Adrenal gland (tissue), 12 donors: Measurements from ENCODE around the gene RTTN. TPM values are rescaled to one million over a fixed set of nuclear protein-coding genes. Genes with fewer than 3 reads are reported as not detected.

Source experiments
- DNase-seq, 7 donors: peaks; one replicate each; pipeline ENCODE4 v3.0.0-alpha.2; 2019 to 2020
- H3K27ac ChIP-seq, 5 donors: fragments of 200-600 bp; sonication (generic) in 4 of 5; 1 replicate in 3 of 5; 2 replicates in 2 of 5; pipeline versions ENCODE4 v1.5.1 to v1.8.0; 2016 to 2020; ENCODE audit warnings: mild to moderate bottlenecking in 1 of 5
- H3K27me3 ChIP-seq: fragments of 200-600 bp; 2 replicates; pipeline ENCODE4 v1.8.0; 2021
- H3K36me3 ChIP-seq, 2 donors: fragments of 200-600 bp; replicated peaks in 1 of 2; 1 replicate in 1 of 2; 2 replicates in 1 of 2; pipeline versions ENCODE4 v1.5.1 to v1.8.0; 2018 to 2022
- H3K4me1 ChIP-seq, 2 donors: fragments of 200-600 bp; replicated peaks in 1 of 2; 1 replicate in 1 of 2; 2 replicates in 1 of 2; pipeline versions ENCODE4 v1.5.1 to v1.8.0; 2018 to 2021
- H3K4me3 ChIP-seq, 4 donors: fragments of 200-600 bp; sonication (generic) in 3 of 4; one replicate each; pipeline ENCODE4 v1.5.1; 2016 to 2018
- H3K9me3 ChIP-seq, 3 donors: fragments of 200-600 bp; sonication (generic) in 1 of 3; replicated peaks in 1 of 3; 1 replicate in 2 of 3; 2 replicates in 1 of 3; pipeline versions ENCODE4 v1.5.1 to v1.8.0; 2016 to 2021
- CTCF ChIP-seq, 6 experiments: fragments of 450-650 bp in 4 of 6; fragments of 200-600 bp in 2 of 6; sonication (generic) in 1 of 6; IDR thresholded peaks; 1 replicate in 5 of 6; 2 replicates in 1 of 6; pipeline versions ENCODE4 v1.5.1 to v1.8.0; 2016 to 2021; ENCODE audit warnings: antibody characterized with exemption in 6 of 6, mild to moderate bottlenecking in 2 of 6, moderate library complexity in 1 of 6
- POLR2A ChIP-seq, 2 donors: fragments of 450-650 bp; IDR thresholded peaks; one replicate each; pipeline ENCODE4 v1.6.1; 2017; ENCODE audit warnings: antibody characterized with exemption in 2 of 2, mild to moderate bottlenecking in 2 of 2, moderate library complexity in 1 of 2
- WGBS, 4 donors: extraction: QIAGEN DNeasy Blood & Tissue Kit in 2 of 4; methylation state at CpG; one replicate each; pipeline versions ENCODE4 v1.1.5 to v1.1.7; 2013 to 2017; 5-methylcytosine and 5-hydroxymethylcytosine counted together
- intact Hi-C, 2 donors: fragments of 100-400 bp; cut with DNase I; formaldehyde crosslinking; loops; one replicate each; pipeline versions ENCODE4 v1.14.1 to v1.15.0; 2022 to 2023
- polyA plus RNA-seq, 3 donors: library from polyadenylated mRNA; stranded (reverse); fragments of 200-250 nt in 2 of 3; fragments of 350-450 nt in 1 of 3; fragmentation: Illumina TruSeq in 1 of 3; extraction: RNeasy Lipid Tissue Mini Kit (QIAGEN cat#74804) in 1 of 3; gene quantifications; one replicate each; pipeline ENCODE4 v1.2.3, GENCODE V29; 2013 to 2014
- total RNA-seq, 9 donors: library from RNA; depleted of rRNA in 4 of 9; stranded (reverse); fragments of >200 nt in 4 of 9; fragments of 120-200 nt in 1 of 9; fragmentation: NEBNext Ultra II Directional in 1 of 9; extraction: Animal tissue kit (Norgen Biotek cat#: 25700) in 1 of 9; gene quantifications; one replicate each; pipeline versions ENCODE4 v1.1.0 to v1.2.4, GENCODE V29; 2013 to 2023
- donor health status: healthy with polysubstance abuse.
- donor health status: Bipolar disorder and iron deficiency.
- donor health status: DM: yes; HTN: yes; CAD: no.
- donor health status: DM: no; HTN: no; CAD: no.
- donor health status: DM: no; HTN: no; CAD: no.
- donor health status: DM: yes; HTN: yes; CAD: no.

Gene RTTN
- total and polyA plus RNA-seq, 12 donors, result 4.0 to 22.5 (median 7.5) TPM

GRCh38 chr18:70086085-70086484 lies 119.4 kb downstream of the RTTN start:
- H3K27me3 ChIP-seq, result no peaks in the 10 kb centered on the region
- TF ChIP-seq CTCF (IDR thresholded peaks at IDR 0.05) (no peak), POLR2A (IDR thresholded peaks at IDR 0.05) (no peak)
- H3K4me3 ChIP-seq, result no peak overlapping the region
- WGBS, 4 donors, result 74 to 87% (median 84%) methylated on average over 4 of the region's 4 CpGs
- H3K4me1 ChIP-seq, result no peaks in the 10 kb centered on the region
- H3K9me3 ChIP-seq, result no peaks in the 10 kb centered on the region
- intact Hi-C loops, result no loop called here
- no peak overlapping the region for H3K27ac ChIP-seq
- DNase-seq, result no peak
- no peaks in the 10 kb centered on the region for H3K36me3 ChIP-seq

- WGBS, 4 donors, result 67 to 74% (median 71%) methylated on average over 5 of the region's 5 CpGs
- DNase-seq, result no peak
- H3K27ac ChIP-seq, result no peak overlapping the region
- no peaks in the 10 kb centered on the region for H3K4me1 ChIP-seq
- no peak for TF ChIP-seq POLR2A (IDR thresholded peaks at IDR 0.05)
- intact Hi-C loops, result no loop called here
- no peaks in the 10 kb centered on the region for H3K36me3 ChIP-seq
- H3K27me3 ChIP-seq, result no peaks in the 10 kb centered on the region
- H3K9me3 ChIP-seq, result no peaks in the 10 kb centered on the region
- no peak overlapping the region for H3K4me3 ChIP-seq
Observed at GRCh38 chr18:70085641-70086040, 119.8 kb downstream of the RTTN start.

- Histone ChIP-seq H3K27me3 (no peaks in the 10 kb centered on the region), H3K4me1 (no peaks in the 10 kb centered on the region), H3K27ac (no peak overlapping the region), H3K36me3 (no peaks in the 10 kb centered on the region), H3K4me3 (no peak overlapping the region), H3K9me3 (no peaks in the 10 kb centered on the region)
- DNase-seq, result no peak
- no peak for TF ChIP-seq CTCF (IDR thresholded peaks at IDR 0.05)
- no peak for TF ChIP-seq POLR2A (IDR thresholded peaks at IDR 0.05)
- intact Hi-C loops, result no loop called here
- WGBS, 4 donors, result 88 to 92% (median 92%) methylated on average over 2 of the region's 2 CpGs
Observed at GRCh38 chr18:70082430-70082829, 123.1 kb downstream of the RTTN start.

GRCh38 chr18:70078106-70078505 lies 127.4 kb downstream of the RTTN start:
- Histone ChIP-seq H3K4me3 (no peak overlapping the region), H3K27me3 (no peaks in the 10 kb centered on the region), H3K36me3 (no peaks in the 10 kb centered on the region), H3K9me3 (no peaks in the 10 kb centered on the region), H3K27ac (no peak overlapping the region), H3K4me1 (no peaks in the 10 kb centered on the region)
- intact Hi-C loops, result no loop called here
- no peak for DNase-seq
- TF ChIP-seq CTCF (IDR thresholded peaks at IDR 0.05), result no peak
- no peak for TF ChIP-seq POLR2A (IDR thresholded peaks at IDR 0.05)

GRCh38 chr18:70075906-70076305 lies 129.6 kb downstream of the RTTN start:
- Histone ChIP-seq H3K4me3 (no peak overlapping the region), H3K27ac (no peak overlapping the region), H3K27me3 (no peaks in the 10 kb centered on the region), H3K9me3 (no peaks in the 10 kb centered on the region), H3K36me3 (no peaks in the 10 kb centered on the region), H3K4me1 (no peaks in the 10 kb centered on the region)
- intact Hi-C loops, result no loop called here
- DNase-seq, result no peak
- TF ChIP-seq CTCF (IDR thresholded peaks at IDR 0.05), result no peak
- TF ChIP-seq POLR2A (IDR thresholded peaks at IDR 0.05), result no peak
